HS-5 (cell line): ENCODE data around the gene SMO.
A peak's percentile ranks its signal among the peaks of the same experiment; 100 is the strongest.
"Not testable (repeated sequence)": the region's sequence is repeated elsewhere in the genome, so short reads cannot be mapped to it uniquely, and the experiment has no call there.

Experiments
- DNase-seq: peaks from one replicate; pipeline ENCODE4 v3.0.0-alpha.2; 2012; ENCODE audit warnings: low read depth

Gene SMO

DNA sequence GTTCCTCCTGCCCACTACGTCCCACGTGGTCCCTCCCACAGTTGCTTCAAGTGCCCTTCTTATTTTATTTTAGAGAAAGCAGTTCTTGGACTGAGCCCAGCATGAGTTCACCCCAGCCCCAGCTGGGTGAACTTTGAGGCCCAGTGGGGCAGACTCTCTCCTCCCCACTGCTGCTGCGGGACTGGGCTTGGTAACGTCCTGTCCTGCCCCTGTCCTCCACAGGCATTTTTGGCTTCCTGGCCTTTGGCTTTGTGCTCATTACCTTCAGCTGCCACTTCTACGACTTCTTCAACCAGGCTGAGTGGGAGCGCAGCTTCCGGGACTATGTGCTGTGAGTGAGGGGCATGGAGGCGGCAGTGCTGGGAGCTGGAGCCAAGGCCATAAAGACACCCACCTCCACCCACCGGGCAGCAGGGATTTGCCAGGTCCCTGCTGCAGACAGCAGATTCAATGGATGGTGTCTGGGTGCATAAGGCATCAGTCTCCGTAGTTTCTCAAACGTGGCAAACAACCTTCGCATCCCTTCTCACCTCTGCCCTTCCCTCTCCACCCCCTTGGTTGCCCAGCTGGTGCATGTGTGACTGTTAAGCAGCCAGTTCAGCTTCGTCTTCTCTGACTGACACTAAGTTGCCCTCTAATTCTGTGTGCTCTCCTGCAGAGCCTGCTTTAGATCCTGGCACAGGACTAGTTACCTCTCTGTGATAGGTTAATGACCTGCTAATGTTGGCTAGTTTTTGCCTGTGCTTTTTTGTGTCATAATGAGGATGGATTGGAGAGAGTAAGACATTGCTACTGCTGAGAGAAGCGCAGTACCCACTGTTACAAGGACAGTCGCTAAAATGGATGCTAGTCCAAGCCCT is 20.9 kb downstream of the SMO start:
- DNase-seq: no peak

DNA sequence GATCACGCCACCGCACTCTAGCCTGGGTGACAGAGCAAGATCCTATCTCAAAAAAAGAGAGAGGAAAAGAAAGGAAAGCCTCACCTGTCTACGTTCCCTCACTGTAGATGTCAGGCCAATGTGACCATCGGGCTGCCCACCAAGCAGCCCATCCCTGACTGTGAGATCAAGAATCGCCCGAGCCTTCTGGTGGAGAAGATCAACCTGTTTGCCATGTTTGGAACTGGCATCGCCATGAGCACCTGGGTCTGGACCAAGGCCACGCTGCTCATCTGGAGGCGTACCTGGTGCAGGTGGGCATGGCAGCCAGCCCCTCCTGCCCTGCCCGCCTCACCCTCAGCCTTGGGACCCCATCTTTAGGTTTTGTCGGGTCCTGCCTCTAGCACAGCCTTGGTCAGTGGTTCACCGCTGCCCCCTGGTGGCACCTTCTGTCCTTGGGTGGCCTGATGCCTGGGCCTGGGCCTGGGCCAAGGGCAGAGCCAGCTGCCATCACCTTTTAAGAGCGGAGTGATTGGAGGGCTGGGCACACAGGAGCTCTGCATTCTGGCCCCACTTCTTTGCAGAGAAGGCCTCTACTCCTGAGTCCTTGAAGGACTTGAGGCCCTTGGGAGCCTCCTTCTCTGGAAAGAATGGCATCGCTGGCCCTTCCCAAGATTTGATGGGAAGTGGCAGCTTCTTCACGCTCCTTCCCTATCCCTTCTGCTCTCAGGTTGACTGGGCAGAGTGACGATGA is 22.0 kb downstream of the SMO start:
- DNase-seq: no peak

DNA sequence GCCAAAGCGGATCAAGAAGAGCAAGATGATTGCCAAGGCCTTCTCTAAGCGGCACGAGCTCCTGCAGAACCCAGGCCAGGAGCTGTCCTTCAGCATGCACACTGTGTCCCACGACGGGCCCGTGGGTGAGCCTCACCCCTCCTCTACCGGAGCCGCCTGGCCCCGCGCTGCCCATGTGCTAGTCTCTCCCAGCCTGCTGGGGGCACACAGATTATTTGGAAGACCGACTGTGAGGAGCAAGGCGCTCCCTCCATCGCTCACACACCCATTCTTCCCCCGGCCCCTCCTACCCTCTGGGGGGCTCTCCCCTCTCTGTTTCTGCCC is 22.5 kb downstream of the SMO start:
- DNase-seq: no peak

DNA sequence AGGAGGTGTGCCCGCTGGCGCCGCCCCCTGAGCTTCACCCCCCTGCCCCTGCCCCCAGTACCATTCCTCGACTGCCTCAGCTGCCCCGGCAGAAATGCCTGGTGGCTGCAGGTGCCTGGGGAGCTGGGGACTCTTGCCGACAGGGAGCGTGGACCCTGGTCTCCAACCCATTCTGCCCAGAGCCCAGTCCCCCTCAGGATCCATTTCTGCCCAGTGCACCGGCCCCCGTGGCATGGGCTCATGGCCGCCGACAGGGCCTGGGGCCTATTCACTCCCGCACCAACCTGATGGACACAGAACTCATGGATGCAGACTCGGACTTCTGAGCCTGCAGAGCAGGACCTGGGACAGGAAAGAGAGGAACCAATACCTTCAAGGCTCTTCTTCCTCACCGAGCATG is 23.7 kb downstream of the SMO start:
- DNase-seq: no peak

DNA sequence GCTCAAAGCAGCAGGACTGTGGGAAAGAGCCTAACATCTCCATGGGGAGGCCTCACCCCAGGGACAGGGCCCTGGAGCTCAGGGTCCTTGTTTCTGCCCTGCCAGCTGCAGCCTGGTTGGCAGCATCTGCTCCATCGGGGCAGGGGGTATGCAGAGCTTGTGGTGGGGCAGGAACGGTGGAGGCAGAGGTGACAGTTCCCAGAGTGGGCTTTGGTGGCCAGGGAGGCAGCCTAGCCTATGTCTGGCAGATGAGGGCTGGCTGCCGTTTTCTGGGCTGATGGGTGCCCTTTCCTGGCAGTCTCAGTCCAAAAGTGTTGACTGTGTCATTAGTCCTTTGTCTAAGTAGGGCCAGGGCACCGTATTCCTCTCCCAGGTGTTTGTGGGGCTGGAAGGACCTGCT is 24.2 kb downstream of the SMO start:
- no peak for DNase-seq

DNA sequence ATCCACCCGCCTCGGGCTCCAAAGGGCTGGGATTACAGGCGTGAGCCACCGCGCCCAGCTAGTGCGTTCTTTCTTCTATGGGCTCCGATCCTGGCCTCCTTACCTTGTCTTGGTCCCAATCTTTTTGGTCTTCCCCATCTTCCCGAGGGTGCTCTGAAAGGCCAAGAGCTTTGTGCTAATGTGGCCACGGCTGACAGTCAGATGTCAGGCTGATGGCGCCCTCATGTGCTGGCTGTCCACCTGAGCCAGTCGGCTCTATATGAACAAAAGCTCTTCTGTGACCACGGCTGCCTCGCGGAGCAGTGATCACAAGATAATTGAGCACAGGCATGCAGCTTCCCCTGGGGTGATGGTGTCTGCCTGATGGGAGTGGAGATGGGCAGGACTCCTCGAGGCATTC is 25.4 kb downstream of the SMO start:
- DNase-seq: no peak

DNA sequence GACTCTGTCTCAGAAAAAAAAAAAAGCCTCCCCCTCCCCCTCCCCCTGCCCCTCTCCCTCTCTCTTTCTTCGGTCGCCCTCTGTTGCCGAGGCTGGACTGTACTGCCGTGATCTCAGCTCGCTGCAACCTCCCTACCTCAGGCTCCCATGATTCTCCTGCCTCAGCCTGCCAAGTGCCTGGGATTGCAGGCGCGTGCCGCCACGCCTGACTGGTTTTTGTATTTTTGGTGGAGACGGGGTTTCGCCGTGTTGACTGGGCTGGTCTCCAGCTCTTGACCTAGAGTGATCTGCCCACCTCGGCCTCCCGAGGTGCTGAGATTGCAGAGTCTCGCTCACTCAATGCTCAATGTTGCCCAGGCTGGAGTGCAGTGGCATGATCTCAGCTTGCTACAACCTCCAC is 27.3 kb downstream of the SMO start:
- DNase-seq: not testable (repeated sequence)

DNA sequence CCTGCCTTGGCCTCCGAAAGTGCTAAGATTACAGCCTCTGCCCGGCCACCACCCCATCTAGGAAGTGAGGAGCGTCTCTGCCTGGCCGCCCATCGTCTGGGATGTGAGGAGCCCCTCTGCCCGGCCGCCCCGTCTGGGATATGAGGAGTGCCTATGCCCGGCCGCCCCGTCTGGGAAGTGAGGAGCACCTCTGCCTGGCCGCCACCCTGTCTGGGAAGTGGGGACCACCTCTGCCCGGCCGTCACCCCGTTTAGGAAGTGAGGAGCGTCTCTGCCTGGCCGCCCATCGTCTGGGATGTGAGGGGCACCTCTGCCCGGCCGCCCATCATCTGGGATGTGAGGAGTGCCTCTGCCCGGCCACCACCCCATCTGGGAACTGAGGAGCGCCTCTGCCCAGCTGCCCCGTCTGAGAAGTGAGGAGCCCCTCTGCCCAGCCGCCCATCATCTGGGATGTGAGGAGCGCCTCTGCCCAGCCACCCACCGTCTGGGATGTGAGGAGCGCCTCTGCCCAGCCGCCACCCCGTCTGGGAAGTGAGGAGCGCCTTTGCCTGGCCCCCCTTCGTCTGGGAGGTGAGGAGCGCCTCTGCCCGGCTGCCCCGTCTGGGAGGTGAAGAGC is 27.8 kb downstream of the SMO start:
- DNase-seq: not testable (repeated sequence)

DNA sequence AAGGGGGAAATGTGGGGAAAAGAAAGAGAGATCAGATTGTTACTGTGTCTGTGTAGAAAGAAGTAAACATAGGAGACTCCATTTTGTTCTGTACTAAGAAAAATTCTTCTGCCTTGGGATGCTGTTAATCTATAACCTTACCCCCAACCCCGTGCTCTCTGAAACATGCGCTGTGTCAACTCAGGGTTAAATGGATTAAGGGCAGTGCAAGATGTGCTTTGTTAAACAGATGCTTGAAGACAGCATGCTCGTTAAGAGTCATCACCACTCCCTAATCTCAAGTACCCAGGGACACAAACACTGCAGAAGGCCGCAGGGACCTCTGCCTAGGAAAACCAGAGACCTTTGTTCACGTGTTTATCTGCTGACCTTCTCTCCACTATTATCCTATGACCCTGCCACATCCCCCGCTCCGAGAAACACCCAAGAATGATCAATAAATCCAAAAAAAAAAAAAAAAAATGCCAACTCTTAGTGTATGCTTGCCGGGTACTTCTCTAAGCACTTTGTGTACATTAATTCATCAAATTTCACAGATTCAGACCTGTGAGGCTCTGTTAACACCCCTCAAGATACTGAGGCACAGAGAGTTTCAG is 28.5 kb downstream of the SMO start:
- DNase-seq: not testable (repeated sequence)

DNA sequence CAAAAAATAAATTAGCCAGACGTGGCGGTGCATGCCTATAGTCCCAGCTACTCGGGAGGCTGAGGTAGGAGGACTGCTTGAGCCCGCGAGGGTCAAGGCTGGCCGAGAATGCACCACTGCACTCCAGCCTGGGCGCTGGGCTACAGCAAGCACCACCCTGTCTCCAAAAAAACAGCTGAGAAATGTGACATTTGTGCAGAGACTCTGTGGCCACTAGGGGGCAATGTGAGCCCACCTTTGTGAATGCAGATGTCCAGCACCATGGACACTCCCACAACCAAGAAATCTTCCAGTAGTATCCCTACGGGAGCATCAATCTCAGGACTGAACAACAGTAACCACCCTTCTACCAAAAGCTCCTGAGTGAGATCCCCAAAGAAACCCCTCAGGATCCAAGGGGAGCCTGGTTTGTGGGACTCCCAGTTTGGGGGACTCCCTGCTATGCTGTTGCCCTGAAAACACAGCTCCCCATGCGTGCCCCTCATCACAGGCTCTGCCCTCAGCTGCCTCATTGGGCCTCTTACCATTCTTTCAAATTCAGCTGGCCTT is 30.2 kb downstream of the SMO start:
- DNase-seq: peak; percentile 51

DNA sequence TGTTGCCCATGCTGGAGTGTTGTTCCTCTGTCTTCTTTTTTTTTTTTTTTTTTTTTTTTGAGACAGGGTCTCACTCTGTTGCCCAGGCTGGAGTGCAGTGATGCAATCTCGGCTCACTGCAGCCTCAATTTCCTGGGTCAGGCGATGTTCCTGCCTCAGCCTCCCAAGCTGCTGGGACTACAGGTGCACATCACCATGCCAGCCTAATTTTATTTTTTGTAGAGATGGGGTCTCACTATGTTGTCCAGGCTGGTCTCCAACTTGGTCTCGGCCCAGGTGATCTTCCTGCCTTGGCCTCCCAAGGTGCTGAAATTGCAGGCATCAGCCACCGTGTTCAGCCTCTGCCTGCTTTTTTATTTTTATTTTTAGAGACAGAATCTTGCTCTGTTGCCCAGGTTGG is 30.7 kb downstream of the SMO start:
- DNase-seq: not testable (repeated sequence)

DNA sequence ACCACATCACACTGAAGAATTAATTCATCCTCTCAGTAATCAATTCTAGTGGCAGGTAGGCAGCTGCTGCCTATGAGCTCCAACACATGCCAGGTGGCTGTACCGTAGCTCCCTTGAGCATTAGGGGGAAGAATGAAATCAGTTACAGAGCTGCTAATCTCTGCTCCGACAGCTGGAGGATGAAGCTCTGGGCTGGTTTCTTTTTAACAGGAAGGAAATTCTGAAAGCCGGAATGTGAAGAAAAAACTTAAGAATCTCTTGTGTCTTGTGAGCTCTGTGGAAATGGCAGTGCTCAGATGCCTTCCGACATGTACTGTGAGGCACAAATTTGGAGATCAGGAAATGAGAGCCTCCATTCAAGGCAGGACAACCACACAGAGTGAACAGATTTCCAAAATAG is 33.6 kb downstream of the SMO start:
- DNase-seq: no peak

DNA sequence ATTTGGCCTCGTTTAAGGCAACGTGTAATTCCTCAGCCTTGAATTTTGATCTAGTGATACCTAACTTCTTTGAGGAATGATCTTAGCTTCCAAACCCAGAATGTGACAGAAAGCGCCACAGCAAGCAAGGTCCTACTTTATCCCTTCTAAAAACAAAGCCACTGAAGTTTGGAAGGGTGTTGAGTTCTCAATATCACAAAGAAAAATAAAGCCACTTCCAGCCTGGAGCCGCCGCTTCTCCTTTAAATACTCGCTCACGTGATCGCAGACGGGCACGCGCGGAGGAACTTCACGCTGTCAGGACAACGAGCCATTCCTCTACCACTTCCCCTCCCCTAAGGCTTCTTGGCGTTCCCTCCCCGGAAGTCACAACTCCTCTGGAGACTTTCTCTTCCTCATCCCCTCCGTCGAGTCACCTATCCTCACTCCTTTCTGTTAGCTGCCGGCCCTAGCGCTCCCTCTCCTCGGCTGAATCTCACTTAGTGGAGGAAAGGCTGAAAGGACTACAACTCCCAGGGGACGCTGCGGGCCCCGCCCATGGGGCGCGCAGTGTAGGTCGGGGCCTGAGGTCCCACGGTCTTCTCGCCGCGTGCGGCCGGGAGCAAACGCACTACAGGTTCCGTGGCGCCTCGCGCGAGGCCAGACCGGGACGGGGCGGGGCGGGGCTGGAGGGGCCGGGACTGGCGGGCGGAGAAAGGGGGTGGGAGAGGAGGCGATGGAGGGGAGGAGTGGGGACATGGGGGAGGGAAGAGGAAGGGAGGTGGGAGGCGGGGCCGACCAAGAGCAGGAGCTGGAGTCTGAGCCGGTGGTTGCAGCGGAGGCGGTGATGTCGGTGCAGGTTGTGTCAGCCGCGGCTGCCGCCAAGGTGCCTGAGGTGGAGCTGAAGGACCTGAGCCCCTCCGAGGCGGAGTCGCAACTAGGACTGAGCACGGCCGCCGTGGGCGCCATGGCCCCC is 36.1 kb downstream of the SMO start, which contains the start of gene AHCYL2:
TSS of gene AHCYL2 (plus strand) at position 780 of the 955 bp plus-strand sequence.
- peak; percentile 83 for DNase-seq

DNA sequence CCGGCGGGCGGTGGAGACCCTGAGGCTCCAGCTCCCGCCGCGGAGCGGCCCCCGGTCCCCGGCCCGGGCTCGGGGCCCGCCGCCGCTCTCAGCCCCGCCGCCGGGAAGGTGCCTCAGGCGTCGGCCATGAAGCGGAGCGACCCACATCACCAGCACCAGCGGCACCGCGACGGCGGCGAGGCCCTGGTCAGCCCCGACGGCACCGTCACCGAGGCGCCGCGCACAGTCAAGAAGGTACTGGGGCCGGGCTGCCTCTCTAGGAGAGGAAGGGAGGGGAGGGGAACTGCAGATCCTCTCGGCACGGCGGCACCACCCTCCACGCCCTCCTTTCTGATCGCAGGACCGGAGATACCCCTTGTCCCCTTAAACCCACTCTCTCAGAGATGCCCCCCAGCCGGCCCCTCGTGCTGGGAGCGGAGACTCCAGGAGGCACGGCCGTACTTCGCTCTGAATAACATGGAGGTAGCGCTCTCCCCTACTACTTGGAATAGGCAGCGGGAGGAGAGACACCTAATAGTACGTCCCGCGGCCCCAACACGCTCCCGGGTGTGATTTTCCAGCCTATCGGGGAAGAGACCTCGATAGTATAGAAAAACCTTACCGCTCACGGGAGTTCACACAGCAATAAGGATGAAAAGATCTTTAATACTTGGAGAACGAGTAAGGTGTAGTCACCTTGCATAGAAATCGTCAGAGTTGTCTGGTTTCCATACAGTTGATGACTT is 36.9 kb downstream of the SMO start:
- no peak for DNase-seq

DNA sequence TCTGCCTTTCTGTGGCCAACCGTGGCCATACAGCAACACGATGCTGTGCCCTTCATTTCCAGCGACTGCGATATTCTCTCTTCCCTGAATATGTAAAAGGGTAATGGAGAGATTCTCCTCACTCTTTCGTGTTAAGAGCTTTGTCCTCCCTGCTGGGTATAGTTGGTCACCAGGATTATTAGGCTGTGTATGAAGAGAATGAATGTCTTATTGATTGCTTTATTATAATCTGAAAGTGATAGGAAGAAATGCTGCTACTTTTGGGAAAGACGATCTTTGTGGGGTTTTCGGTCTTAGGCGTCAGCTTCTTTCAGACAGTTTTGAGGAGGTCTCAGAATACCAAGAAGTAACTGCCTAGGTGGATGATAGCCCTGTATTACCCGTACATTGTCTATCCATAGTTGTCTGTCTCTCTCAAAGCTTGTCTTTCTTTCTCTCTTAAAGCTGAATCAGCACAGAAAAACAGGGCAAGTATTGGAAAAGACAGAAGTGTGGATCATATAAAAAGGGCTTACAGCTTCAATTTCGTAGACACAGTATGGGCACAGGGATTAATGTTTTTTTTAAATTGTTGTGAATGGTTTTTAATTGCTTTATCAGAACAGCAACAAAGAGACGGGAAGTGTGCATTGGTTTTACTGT is 37.6 kb downstream of the SMO start:
- DNase-seq: no peak

DNA sequence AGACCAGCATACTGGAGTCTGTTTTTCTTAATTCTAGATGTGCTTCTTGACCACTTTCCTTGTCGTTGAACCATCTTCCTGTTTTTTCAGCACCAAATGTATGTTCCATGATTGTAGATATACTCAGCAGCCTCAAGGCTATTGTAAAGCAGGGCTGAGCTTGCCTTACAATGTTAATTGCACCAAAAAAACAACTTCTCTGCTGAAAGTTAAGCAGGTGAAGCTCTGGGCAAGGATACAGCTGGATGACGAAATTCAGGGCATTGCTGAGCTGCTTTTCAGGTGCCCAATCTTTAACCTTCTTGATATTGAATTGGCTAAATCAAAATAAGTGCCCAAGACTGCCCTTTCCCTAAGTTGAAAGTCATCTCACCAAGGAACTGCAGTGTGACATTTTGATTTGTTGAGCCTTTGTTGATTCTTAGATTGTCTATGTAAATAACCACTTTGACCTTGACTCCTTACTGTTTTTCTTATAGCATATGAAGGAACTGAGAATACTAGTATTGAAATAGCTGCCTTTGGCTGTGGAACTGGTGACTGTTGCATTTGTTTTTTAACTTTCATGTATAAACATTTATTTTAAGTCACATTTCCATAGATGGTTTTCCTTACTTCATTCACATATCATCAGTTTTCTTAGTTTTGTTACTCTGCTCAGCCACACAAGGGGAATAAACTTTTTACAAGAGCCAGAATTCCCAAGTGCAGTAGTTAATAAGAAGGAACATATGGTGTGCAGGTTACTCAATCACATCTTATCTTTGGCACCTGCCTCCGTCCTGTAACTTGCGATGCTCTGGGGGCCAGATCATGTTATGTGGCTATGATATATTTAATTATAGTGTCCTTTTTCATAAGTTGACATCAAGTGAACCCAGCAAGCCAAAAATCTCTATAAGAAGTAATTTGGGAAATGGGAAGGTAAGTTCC is 39.5 kb downstream of the SMO start:
- no peak for DNase-seq

DNA sequence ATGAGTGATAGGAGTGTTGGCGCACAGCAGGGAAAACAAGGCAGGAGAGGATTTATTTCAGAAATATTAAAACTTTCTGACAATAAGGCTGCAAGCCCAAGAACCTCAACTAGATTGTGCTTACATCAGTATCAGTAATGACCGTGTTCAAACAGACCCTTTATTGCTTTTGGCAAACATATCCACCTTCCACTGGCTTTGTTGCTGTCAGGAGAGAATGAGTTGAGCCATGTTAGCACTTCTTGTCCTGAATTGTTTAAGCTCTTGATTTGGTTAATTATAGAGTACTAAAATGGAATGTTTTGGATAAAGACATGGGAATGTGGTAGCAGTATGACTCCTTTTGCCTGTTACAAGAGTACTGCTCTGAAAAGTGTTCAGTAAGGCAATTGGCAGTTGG is 40.2 kb downstream of the SMO start:
- no peak for DNase-seq

DNA sequence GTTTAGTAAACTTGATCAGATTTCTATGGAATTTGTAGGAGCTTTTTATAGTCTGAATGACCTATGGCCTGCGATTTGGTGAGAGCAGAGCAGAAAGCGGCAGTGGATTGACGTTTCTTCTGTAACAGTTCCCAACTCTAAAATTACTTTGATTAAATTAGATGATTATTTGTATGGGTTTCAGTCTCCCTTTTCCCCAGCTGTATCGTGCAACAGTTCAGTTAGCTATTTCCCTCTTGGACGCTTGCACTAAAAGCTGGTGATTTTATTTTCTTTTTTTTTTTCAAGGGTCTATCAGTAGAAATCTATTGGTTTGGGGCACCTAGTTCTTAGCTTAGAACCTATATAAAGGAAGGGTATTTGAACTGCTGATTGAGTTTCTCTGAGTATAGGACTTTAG is 43.2 kb downstream of the SMO start:
- no peak for DNase-seq

DNA sequence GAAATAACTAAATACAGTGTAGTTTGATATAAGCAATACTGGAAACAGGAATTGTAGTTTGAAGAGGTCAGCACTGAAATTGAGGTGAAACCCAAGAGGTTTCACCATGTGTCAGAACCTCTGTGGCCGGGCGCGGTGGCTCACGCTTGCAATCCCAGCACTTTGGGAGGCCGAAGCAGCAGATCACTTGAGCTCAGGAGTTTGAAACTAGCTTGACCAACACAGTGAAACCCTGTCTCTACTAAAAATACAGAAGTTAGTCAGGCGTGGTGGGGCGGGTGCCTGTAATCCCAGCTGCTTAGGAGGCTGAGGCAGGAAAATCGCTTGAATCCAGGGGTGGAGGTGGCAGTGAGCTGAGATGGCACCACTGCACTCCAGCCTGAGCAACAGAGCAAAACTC is 50.1 kb downstream of the SMO start:
- DNase-seq: no peak
